GM23338 (cell line): Measurements from ENCODE around the gene SVIL. TPM values are rescaled to one million over a fixed set of nuclear protein-coding genes. Genes with fewer than 3 reads are reported as not detected.

Experiments used
- ATAC-seq: fragments of 200-7000 bp; cut with Tn5 transposase; 3 replicates; pipeline ENCODE4 v1.9.1; 2020
- DNase-seq: peaks from one replicate; pipeline ENCODE4 v3.0.0-alpha.2; 2015; ENCODE audit warnings: low spot score
- H2AFZ ChIP-seq: fragments of 200-600 bp; sonication (generic); 2 replicates; pipeline ENCODE4 v1.8.0; 2016; ENCODE audit warnings: antibody characterized with exemption, mild to moderate bottlenecking, moderate library complexity
- H3F3A ChIP-seq: fragments of 200-600 bp; sonication (generic); replicated peaks from 2 replicates; pipeline ENCODE4 v1.8.0; 2017; ENCODE audit warnings: antibody characterized with exemption, mixed run types, low read depth
- H3K27ac ChIP-seq: fragments of 200-600 bp; sonication (generic); 2 replicates; pipeline ENCODE4 v1.6.1; 2016; ENCODE audit warnings: low read depth
- H3K27me3 ChIP-seq: fragments of 200-600 bp; sonication (generic); 2 replicates; pipeline ENCODE4 v1.8.0; 2016; ENCODE audit warnings: mild to moderate bottlenecking, mixed run types, moderate library complexity; ENCODE audit not compliant: insufficient read depth
- H3K36me3 ChIP-seq: fragments of 200-600 bp; sonication (generic); 2 replicates; pipeline ENCODE4 v1.8.0; 2016; ENCODE audit warnings: mild to moderate bottlenecking; ENCODE audit not compliant: insufficient read depth
- H3K4me1 ChIP-seq: fragments of 200-600 bp; sonication (generic); 2 replicates; pipeline ENCODE4 v1.8.0; 2016; ENCODE audit warnings: mild to moderate bottlenecking, moderate library complexity; ENCODE audit not compliant: insufficient read depth
- H3K4me2 ChIP-seq: fragments of 200-600 bp; sonication (generic); 2 replicates; pipeline ENCODE4 v1.7.1; 2017; ENCODE audit warnings: mixed run types
- H3K4me3 ChIP-seq: fragments of 200-600 bp; sonication (generic); 2 replicates; pipeline ENCODE4 v1.6.1; 2016; ENCODE audit warnings: mixed run types
- H3K79me2 ChIP-seq: fragments of 200-600 bp; sonication (generic); replicated peaks from 2 replicates; pipeline ENCODE4 v1.8.0; 2017; ENCODE audit warnings: mild to moderate bottlenecking; ENCODE audit not compliant: insufficient read depth
- H3K9me2 ChIP-seq: fragments of 200-600 bp; sonication (generic); 2 replicates; pipeline ENCODE4 v1.8.0; 2017; ENCODE audit not compliant: insufficient read depth
- H4K20me1 ChIP-seq: fragments of 200-600 bp; sonication (generic); replicated peaks from 2 replicates; pipeline ENCODE4 v1.8.0; 2017; ENCODE audit warnings: mild to moderate bottlenecking; ENCODE audit not compliant: insufficient read depth
- H3K27ac Mint-ChIP-seq: 2 replicates; pipeline ENCODE4 v1.8.0; 2020; ENCODE audit warnings: inconsistent platforms, mild to moderate bottlenecking, moderate library complexity, mixed read lengths
- H3K27me3 Mint-ChIP-seq: 3 replicates; pipeline ENCODE4 v1.8.0; 2022; ENCODE audit warnings: low read depth, mild to moderate bottlenecking, moderate library complexity, mixed read lengths, inconsistent platforms; ENCODE audit not compliant: insufficient read depth, poor library complexity
- H3K36me3 Mint-ChIP-seq: 3 replicates; pipeline ENCODE4 v1.8.0; 2021; ENCODE audit warnings: low read depth, mild to moderate bottlenecking, inconsistent platforms, moderate library complexity, mixed read lengths
- H3K4me1 Mint-ChIP-seq: 3 replicates; pipeline ENCODE4 v1.8.0; 2020; ENCODE audit warnings: mild to moderate bottlenecking, inconsistent platforms, mixed read lengths
- H3K4me3 Mint-ChIP-seq: 3 replicates; pipeline ENCODE4 v1.8.0; 2021; ENCODE audit warnings: moderate library complexity, mild to moderate bottlenecking, inconsistent platforms, mixed read lengths
- H3K9me3 Mint-ChIP-seq: 3 replicates; pipeline ENCODE4 v1.8.0; 2020; ENCODE audit warnings: moderate library complexity, mild to moderate bottlenecking, inconsistent platforms, mixed read lengths
- CREB1 ChIP-seq: fragments of 250-450 bp; sonication (Bioruptor Pico); IDR thresholded peaks from 2 replicates; pipeline ENCODE4 v1.5.0; 2020; ENCODE audit warnings: low read depth, mild to moderate bottlenecking, moderate library complexity
- CTCF ChIP-seq, 2 experiments: fragments of 200-600 bp in 1 of 2; sonication (generic) in 1 of 2; conservative IDR thresholded peaks; 2 replicates each; pipeline versions ENCODE4 v1.5.1 to v1.6.1; 2016 to 2017; ENCODE audit warnings: antibody characterized with exemption in 2 of 2, low read depth in 2 of 2, mild to moderate bottlenecking in 2 of 2, moderate library complexity in 1 of 2
- ETS1 ChIP-seq: IDR thresholded peaks from 2 replicates; pipeline ENCODE4 v1.6.1; 2016; ENCODE audit warnings: antibody characterized with exemption
- EZH2 ChIP-seq: fragments of 200-600 bp; sonication (generic); IDR thresholded peaks from one replicate; pipeline ENCODE4 v1.8.0; 2017; ENCODE audit warnings: antibody characterized with exemption, mild to moderate bottlenecking, low read depth; ENCODE audit not compliant: unreplicated experiment
- EZH2phosphoT487 ChIP-seq: fragments of 200-600 bp; sonication (generic); IDR thresholded peaks from one replicate; pipeline ENCODE4 v1.8.1; 2018; ENCODE audit warnings: antibody characterized with exemption; ENCODE audit not compliant: unreplicated experiment
- JUNB ChIP-seq: IDR thresholded peaks from one replicate; pipeline ENCODE4 v1.6.1; 2016; ENCODE audit warnings: antibody characterized with exemption; ENCODE audit not compliant: unreplicated experiment
- NANOG ChIP-seq: IDR thresholded peaks from 2 replicates; pipeline ENCODE4 v1.6.1; 2016; ENCODE audit warnings: antibody characterized with exemption, borderline replicate concordance
- POLR2AphosphoS5 ChIP-seq: IDR thresholded peaks from 2 replicates; pipeline ENCODE4 v1.6.1; 2016; ENCODE audit warnings: antibody characterized with exemption, low read depth
- REST ChIP-seq: IDR thresholded peaks from one replicate; pipeline ENCODE4 v1.6.1; 2018; ENCODE audit warnings: antibody characterized with exemption; ENCODE audit not compliant: unreplicated experiment
- STAT1 ChIP-seq: IDR thresholded peaks from one replicate; pipeline ENCODE4 v1.6.1; 2016; ENCODE audit warnings: antibody characterized with exemption; ENCODE audit not compliant: unreplicated experiment
- ZNF114 ChIP-seq: fragments of 250-450 bp; sonication (Bioruptor Pico); IDR thresholded peaks from 2 replicates; pipeline ENCODE4 v1.5.0; 2020; ENCODE audit warnings: mild to moderate bottlenecking, moderate library complexity
- ZNF331 ChIP-seq: fragments of 250-450 bp; sonication (Bioruptor Pico); IDR thresholded peaks from 2 replicates; pipeline ENCODE4 v1.5.0; 2020; ENCODE audit warnings: low read depth, mild to moderate bottlenecking, moderate library complexity
- ZNF462 ChIP-seq: fragments of 250-450 bp; sonication (Bioruptor Pico); IDR thresholded peaks from 2 replicates; pipeline ENCODE4 v1.5.0; 2020; ENCODE audit warnings: mild to moderate bottlenecking, moderate library complexity
- polyA plus RNA-seq: library from polyadenylated mRNA; unstranded; fragments of >200 nt; fragmentation: Nextera tagmentation; extraction: Ambion mirVana; gene quantifications from 2 replicates; pipeline ENCODE4 v1.2.1, GENCODE V29; 2016
- total RNA-seq: library from RNA; depleted of rRNA; stranded (reverse); fragments of >200 nt; shearing (Covaris generic); gene quantifications from 2 replicates; pipeline ENCODE4 v1.2.3, GENCODE V29; 2014

The SVIL gene
- total and polyA plus RNA-seq, 2 experiments from 2014 or later: 8.8 to 34.9 TPM

- no peak overlapping the region for H3K4me2 ChIP-seq
- peaks cover 13% of the 10 kb centered on the region; the same call in 1 of the 2 replicates for H3K4me1 ChIP-seq
- Mint-ChIP-seq H3K27me3 (peaks cover 4% of the 10 kb centered on the region), H3K36me3 (peaks cover 7% of the 10 kb centered on the region; the same call in 2 of the 3 replicates), H3K27ac (peak overlapping the region; percentile 56), H3K9me3 (no peaks in the 10 kb centered on the region), H3K4me1 (peaks cover 32% of the 10 kb centered on the region), H3K4me3 (no peak overlapping the region)
- no peak overlapping the region for H2AFZ ChIP-seq
- no peak overlapping the region for H3K4me3 ChIP-seq
- H3K27ac ChIP-seq: no peak overlapping the region
- DNase-seq (no peak), ATAC-seq (no peak)
- H3F3A ChIP-seq: no peaks in the 10 kb centered on the region
- no peaks in the 10 kb centered on the region for H3K27me3 ChIP-seq
- H3K36me3 ChIP-seq: no peaks in the 10 kb centered on the region
- no peaks in the 10 kb centered on the region for H3K79me2 ChIP-seq
- TF ChIP-seq EZH2 (no peak), ETS1 (no peak), NANOG (no peak), ZNF331 (CRISPR knock-in tag) (no peak), JUNB (no peak), STAT1 (no peak), ZNF462 (CRISPR knock-in tag) (no peak), CTCF (conservative IDR thresholded peaks at IDR 0.05; ENCODE audit: low read depth in 2 of 2) (no peak), CREB1 (CRISPR knock-in tag) (no peak), ZNF114 (CRISPR knock-in tag) (no peak), EZH2phosphoT487 (no peak), POLR2AphosphoS5 (no peak), REST (no peak)
- H4K20me1 ChIP-seq: no peaks in the 10 kb centered on the region
- H3K9me2 ChIP-seq: no peaks in the 10 kb centered on the region
These were observed 154.5 kb downstream of the SVIL start for GRCh38 chr10:29479981-29480954.
